Suprapubic skin (tissue), 4 donors: ENCODE results near the gene CSNK1G2. TPM values are rescaled to one million over a fixed set of nuclear protein-coding genes. Genes with fewer than 3 reads are reported as not detected.

Experiments used
- DNase-seq, 2 donors: peaks; one replicate each; pipeline ENCODE4 v3.0.0-alpha.2; 2019; ENCODE audit warnings: low spot score in 2 of 2
- H3K27ac ChIP-seq: fragments of 200-600 bp; sonication (generic); one replicate; pipeline ENCODE4 v1.5.1; 2019
- H3K27me3 ChIP-seq: fragments of 200-600 bp; sonication (generic); one replicate; pipeline ENCODE4 v1.5.1; 2019
- H3K36me3 ChIP-seq: fragments of 200-600 bp; sonication (generic); one replicate; pipeline ENCODE4 v1.5.1; 2019
- H3K4me1 ChIP-seq: fragments of 200-600 bp; sonication (generic); one replicate; pipeline ENCODE4 v1.5.1; 2019
- H3K4me3 ChIP-seq: fragments of 200-600 bp; sonication (generic); one replicate; pipeline ENCODE4 v1.5.1; 2019; ENCODE audit warnings: mild to moderate bottlenecking
- H3K9me3 ChIP-seq: fragments of 200-600 bp; sonication (generic); one replicate; pipeline ENCODE4 v1.5.1; 2019
- EP300 ChIP-seq: sonication (generic); formaldehyde crosslinking; IDR thresholded peaks from one replicate; pipeline ENCODE4 v1.6.1; 2017; ENCODE audit warnings: antibody characterized with exemption
- POLR2A ChIP-seq, 2 donors: fragments of 450-650 bp; IDR thresholded peaks; one replicate each; pipeline ENCODE4 v1.6.1; 2017; ENCODE audit warnings: antibody characterized with exemption in 2 of 2, mild to moderate bottlenecking in 2 of 2, moderate library complexity in 2 of 2
- POLR2AphosphoS5 ChIP-seq, 3 donors: sonication (generic); formaldehyde crosslinking; IDR thresholded peaks; one replicate each; pipeline ENCODE4 v1.6.1; 2017; ENCODE audit warnings: antibody characterized with exemption in 3 of 3
- WGBS: methylation state at CpG from one replicate; pipeline ENCODE4 v1.1.5; 2018; 5-methylcytosine and 5-hydroxymethylcytosine counted together
- total RNA-seq, 4 donors: library from RNA; depleted of rRNA; stranded (reverse); fragments of >200 nt; gene quantifications; one replicate each; pipeline ENCODE4 v1.1.0, GENCODE V29; 2016
- TF ChIP-seq, protein P1 (sequence below), 2 donors: fragments of 200-600 bp in 1 of 2; fragments of 450-650 bp in 1 of 2; sonication (generic) in 1 of 2; IDR thresholded peaks; one replicate each; pipeline ENCODE4 v1.5.1; 2016 to 2019; ENCODE audit warnings: antibody characterized with exemption in 2 of 2, mild to moderate bottlenecking in 1 of 2, moderate library complexity in 1 of 2

The CSNK1G2 gene
- total RNA-seq, 4 donors from 2014 or later, result 46.1 to 89.0 (median 59.3) TPM

DNA sequence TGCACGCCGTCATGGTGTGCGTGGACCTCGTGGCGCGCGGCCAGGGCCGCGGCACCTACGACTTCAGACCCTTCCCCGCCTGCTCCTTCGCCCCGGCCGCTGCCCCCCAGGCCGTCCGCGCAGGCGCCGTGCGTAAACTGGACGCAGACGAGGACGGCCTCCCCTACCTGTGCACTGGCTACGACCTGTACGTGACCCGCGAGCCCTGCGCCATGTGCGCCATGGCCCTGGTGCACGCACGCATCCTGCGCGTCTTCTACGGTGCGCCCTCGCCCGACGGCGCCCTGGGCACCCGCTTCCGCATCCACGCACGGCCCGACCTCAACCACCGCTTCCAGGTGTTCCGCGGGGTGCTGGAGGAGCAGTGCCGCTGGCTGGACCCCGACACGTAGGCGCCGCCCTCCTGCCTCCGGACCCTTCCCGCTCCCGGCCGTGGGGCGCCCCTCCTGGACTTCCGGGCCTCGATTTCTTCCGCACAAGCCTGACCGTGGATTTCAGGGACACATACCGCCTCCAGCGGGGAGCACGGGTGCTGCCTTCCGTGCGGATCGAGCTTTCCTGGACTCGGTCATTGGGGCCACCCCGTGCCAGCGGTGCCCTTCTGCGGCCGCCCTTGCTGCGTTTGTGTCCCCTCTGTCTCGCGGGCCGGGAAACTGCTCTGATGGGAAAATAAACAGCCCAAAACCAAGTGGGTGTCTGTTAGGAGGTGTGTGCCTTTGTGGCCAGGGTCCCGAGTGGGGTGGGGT lies 28.0 kb upstream of the CSNK1G2 start:
- no peaks in the 10 kb centered on the region for H3K27me3 ChIP-seq
- H3K4me1 ChIP-seq, result peaks cover 59% of the 10 kb centered on the region
- H3K36me3 ChIP-seq, result peaks cover 31% of the 10 kb centered on the region
- no peak overlapping the region for H3K27ac ChIP-seq
- no peaks in the 10 kb centered on the region for H3K9me3 ChIP-seq
- TF ChIP-seq POLR2A (IDR thresholded peaks at IDR 0.05) (no peak), EP300 (no peak), POLR2AphosphoS5 (IDR thresholded peaks at IDR 0.05) (no peak)
- TF ChIP-seq, protein P1, sequence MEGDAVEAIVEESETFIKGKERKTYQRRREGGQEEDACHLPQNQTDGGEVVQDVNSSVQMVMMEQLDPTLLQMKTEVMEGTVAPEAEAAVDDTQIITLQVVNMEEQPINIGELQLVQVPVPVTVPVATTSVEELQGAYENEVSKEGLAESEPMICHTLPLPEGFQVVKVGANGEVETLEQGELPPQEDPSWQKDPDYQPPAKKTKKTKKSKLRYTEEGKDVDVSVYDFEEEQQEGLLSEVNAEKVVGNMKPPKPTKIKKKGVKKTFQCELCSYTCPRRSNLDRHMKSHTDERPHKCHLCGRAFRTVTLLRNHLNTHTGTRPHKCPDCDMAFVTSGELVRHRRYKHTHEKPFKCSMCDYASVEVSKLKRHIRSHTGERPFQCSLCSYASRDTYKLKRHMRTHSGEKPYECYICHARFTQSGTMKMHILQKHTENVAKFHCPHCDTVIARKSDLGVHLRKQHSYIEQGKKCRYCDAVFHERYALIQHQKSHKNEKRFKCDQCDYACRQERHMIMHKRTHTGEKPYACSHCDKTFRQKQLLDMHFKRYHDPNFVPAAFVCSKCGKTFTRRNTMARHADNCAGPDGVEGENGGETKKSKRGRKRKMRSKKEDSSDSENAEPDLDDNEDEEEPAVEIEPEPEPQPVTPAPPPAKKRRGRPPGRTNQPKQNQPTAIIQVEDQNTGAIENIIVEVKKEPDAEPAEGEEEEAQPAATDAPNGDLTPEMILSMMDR (IDR thresholded peaks at IDR 0.05), result no peak
- DNase-seq, result no peak
- 97% methylated on average over 64 of the region's 77 CpGs for WGBS
- no peak overlapping the region for H3K4me3 ChIP-seq

DNA sequence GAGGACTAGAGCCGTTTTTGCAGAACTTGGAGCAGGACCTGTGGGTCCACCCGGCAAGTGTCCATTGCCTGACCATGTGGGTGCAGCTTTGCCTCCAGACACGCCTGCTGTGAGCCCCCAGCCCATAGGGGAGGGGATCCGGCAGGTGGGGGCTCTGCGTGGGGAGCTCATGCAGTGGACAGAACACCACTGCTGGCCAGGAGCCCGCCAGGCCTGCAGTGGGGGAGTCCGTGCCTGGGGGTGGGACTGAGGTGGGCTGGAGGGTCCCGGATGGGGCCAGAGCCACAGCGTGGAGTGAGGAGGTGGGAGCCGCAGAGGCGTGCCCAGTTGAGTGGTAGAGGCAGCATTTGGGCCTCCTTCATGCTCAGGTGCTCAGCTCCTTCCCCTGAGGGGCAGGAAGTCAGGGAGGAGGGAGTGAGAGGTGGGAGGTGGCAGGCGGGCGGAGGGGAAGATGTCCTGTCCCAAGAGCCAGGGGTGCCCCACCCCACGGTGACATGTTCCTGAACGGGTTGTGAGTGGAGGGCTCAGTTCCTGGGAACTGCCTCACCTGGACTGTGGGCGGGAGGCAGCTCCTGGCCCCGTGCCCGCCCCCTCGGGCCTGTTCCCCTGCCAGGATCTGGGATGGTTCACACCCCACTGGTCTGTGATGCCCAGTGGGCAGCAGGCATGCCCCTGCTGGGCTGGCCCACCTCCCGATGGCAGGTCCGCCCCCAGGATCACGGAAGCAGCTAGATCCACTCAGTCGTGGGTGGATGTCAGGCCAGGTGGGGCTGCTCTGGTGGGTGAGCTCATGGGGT lies 27.0 kb upstream of the CSNK1G2 start:
- no peak for DNase-seq
- H3K4me1 ChIP-seq, result peaks cover 49% of the 10 kb centered on the region
- H3K4me3 ChIP-seq, result no peak overlapping the region
- H3K9me3 ChIP-seq, result no peaks in the 10 kb centered on the region
- H3K27me3 ChIP-seq, result no peaks in the 10 kb centered on the region
- WGBS, result 63% methylated on average over 14 of the region's 23 CpGs
- H3K27ac ChIP-seq, result peak overlapping the region; percentile 59
- no peak for TF ChIP-seq POLR2A (IDR thresholded peaks at IDR 0.05)
- no peak for TF ChIP-seq POLR2AphosphoS5 (IDR thresholded peaks at IDR 0.05)
- TF ChIP-seq EP300, result no peak
- TF ChIP-seq, protein P1 (IDR thresholded peaks at IDR 0.05), result no peak
- H3K36me3 ChIP-seq, result peaks cover 41% of the 10 kb centered on the region

DNA sequence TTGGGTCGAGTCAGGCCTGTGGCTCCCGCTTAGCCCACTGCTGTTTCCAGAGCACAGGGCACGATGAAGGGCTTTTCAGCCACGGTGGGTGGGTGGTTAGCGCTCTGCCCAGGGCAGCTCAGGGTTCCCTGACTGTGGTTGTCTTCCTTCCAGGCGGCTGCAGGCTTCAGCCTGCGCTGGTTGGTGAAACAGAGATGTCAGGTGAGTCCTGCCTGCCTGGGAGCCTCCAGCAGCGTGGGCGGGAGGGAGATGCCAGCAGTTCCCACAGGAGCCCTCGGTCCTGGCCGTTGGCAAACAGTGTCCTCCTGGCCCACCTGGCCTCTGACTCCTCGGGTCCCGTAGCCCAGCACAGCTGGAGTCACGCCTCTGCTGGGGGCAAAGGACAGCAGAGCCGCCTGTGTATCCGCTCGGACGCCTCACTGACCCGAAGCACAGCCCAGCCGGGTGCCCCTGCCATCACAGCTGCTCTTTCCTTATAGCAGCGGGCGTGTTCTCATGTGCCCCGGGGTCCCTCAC lies 26.1 kb upstream of the CSNK1G2 start:
- H3K9me3 ChIP-seq, result no peaks in the 10 kb centered on the region
- no peaks in the 10 kb centered on the region for H3K27me3 ChIP-seq
- TF ChIP-seq POLR2AphosphoS5 (IDR thresholded peaks at IDR 0.05) (no peak), POLR2A (IDR thresholded peaks at IDR 0.05) (no peak), EP300 (no peak)
- TF ChIP-seq, protein P1 (IDR thresholded peaks at IDR 0.05), result no peak
- no peak overlapping the region for H3K4me3 ChIP-seq
- H3K36me3 ChIP-seq, result peaks cover 51% of the 10 kb centered on the region
- WGBS, result 88% methylated on average over 8 of the region's 23 CpGs
- H3K27ac ChIP-seq, result peak overlapping the region; percentile 59
- no peak for DNase-seq
- H3K4me1 ChIP-seq, result peaks cover 40% of the 10 kb centered on the region

DNA sequence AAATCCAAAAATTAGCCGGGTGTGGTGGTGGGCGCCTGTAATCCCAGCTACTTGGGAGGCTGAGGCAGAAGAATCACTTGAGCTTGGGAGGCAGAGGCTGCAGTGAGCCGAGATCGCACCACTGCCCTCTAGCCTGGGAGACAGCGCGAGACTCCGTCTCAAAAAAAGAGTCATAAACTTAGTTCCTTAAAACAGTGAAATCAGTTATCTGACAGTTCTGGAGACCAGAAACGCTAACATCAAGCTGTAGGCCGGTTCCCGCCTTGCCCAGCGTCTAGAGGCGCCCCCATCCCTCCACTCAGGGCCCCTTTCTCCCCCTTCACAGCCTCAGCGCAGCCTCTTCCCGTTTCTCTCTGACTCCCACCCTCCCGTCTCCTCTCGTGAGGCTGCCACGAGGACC lies 23.8 kb upstream of the CSNK1G2 start:
- H3K4me1 ChIP-seq, result peaks cover 31% of the 10 kb centered on the region
- TF ChIP-seq EP300, result no peak
- no peak overlapping the region for H3K27ac ChIP-seq
- 87% methylated on average over 17 of the region's 17 CpGs for WGBS
- no peaks in the 10 kb centered on the region for H3K27me3 ChIP-seq
- no peak for DNase-seq
- H3K9me3 ChIP-seq, result no peaks in the 10 kb centered on the region
- no peak overlapping the region for H3K4me3 ChIP-seq
- peaks cover 70% of the 10 kb centered on the region for H3K36me3 ChIP-seq

DNA sequence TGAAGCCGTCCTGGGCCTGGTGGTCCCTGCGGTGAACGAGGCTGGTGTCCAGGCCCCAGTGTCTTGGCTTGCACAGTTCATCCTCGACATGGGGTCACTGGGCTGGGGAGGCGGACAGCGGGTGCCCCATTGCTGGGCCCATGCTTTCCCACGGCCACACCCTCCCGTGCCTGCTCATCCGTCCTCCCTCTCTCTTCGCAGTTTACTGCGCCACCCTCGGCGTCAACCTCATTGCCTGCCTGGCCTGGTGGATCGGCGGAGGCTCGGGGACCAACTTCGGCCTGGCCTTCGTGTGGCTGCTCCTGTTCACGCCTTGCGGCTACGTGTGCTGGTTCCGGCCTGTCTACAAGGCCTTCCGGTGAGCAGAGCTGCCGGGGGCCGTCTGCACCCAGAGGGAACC lies 23.0 kb upstream of the CSNK1G2 start:
- no peak overlapping the region for H3K4me3 ChIP-seq
- H3K4me1 ChIP-seq, result peaks cover 23% of the 10 kb centered on the region
- no peaks in the 10 kb centered on the region for H3K9me3 ChIP-seq
- 96% methylated on average over 23 of the region's 25 CpGs for WGBS
- no peaks in the 10 kb centered on the region for H3K27me3 ChIP-seq
- peaks cover 70% of the 10 kb centered on the region for H3K36me3 ChIP-seq
- no peak for DNase-seq
- no peak overlapping the region for H3K27ac ChIP-seq
- TF ChIP-seq POLR2A (IDR thresholded peaks at IDR 0.05) (no peak), POLR2AphosphoS5 (IDR thresholded peaks at IDR 0.05) (no peak)
- TF ChIP-seq, protein P1 (IDR thresholded peaks at IDR 0.05), result no peak
